SK-N-SH treated with all-trans-retinoic acid at 6 μM for 48 hours (cell line): ENCODE measurements around the gene CHEK2.

Experiments
- ATAC-seq: fragments of 200-7000 bp; cut with Tn5 transposase; 3 replicates; pipeline ENCODE4 v1.9.1; 2020; ENCODE audit warnings: mild to moderate bottlenecking, moderate library complexity
- BACH2 ChIP-seq: fragments of 250-450 bp; sonication (Bioruptor Pico); IDR thresholded peaks from 2 replicates; pipeline ENCODE4 v1.9.0; 2021; ENCODE audit warnings: mild to moderate bottlenecking, borderline replicate concordance
- CREB5 ChIP-seq: fragments of 250-450 bp; sonication (Bioruptor Pico); IDR thresholded peaks from 2 replicates; pipeline ENCODE4 v1.5.1; 2020; ENCODE audit warnings: low read depth, mild to moderate bottlenecking, moderate library complexity
- CSDC2 ChIP-seq: fragments of 250-450 bp; sonication (Bioruptor Pico); IDR thresholded peaks from 2 replicates; pipeline ENCODE4 v1.5.0; 2020; ENCODE audit warnings: mild to moderate bottlenecking, moderate library complexity
- ESRRG ChIP-seq: fragments of 250-450 bp; sonication (Bioruptor Pico); IDR thresholded peaks from 2 replicates; pipeline ENCODE4 v1.6.1; 2021; ENCODE audit warnings: mild to moderate bottlenecking
- GLIS3 ChIP-seq: fragments of 250-450 bp; sonication (Bioruptor Pico); IDR thresholded peaks from 2 replicates; pipeline ENCODE4 v1.5.0; 2020; ENCODE audit warnings: mild to moderate bottlenecking, moderate library complexity
- ISL1 ChIP-seq: fragments of 250-450 bp; sonication (Bioruptor Pico); IDR thresholded peaks from 2 replicates; pipeline ENCODE4 v2.1.2; 2022; ENCODE audit warnings: mild to moderate bottlenecking, moderate library complexity
- OSR1 ChIP-seq: fragments of 250-450 bp; sonication (Bioruptor Pico); IDR thresholded peaks from 2 replicates; pipeline ENCODE4 v1.8.0; 2022; ENCODE audit warnings: moderate library complexity, mild to moderate bottlenecking, inconsistent platforms
- PATZ1 ChIP-seq: fragments of 250-450 bp; sonication (Bioruptor Pico); IDR thresholded peaks from 2 replicates; pipeline ENCODE4 v1.8.0; 2020; ENCODE audit warnings: mild to moderate bottlenecking, moderate library complexity, borderline replicate concordance
- POU6F1 ChIP-seq: fragments of 250-450 bp; sonication (Bioruptor Pico); IDR thresholded peaks from 2 replicates; pipeline ENCODE4 v1.8.0; 2021; ENCODE audit warnings: low read depth, mild to moderate bottlenecking, moderate library complexity, borderline replicate concordance
- PPARA ChIP-seq: fragments of 250-450 bp; sonication (Bioruptor Pico); IDR thresholded peaks from 2 replicates; pipeline ENCODE4 v1.5.0; 2020; ENCODE audit warnings: mild to moderate bottlenecking, borderline replicate concordance
- SNAI2 ChIP-seq: fragments of 250-450 bp; sonication (Bioruptor Pico); IDR thresholded peaks from 2 replicates; pipeline ENCODE4 v1.5.0; 2020; ENCODE audit warnings: mild to moderate bottlenecking, moderate library complexity
- TCF4 ChIP-seq: fragments of 250-450 bp; sonication (Bioruptor Pico); IDR thresholded peaks from 2 replicates; pipeline ENCODE4 v1.8.0; 2021; ENCODE audit warnings: mild to moderate bottlenecking, moderate library complexity, borderline replicate concordance
- TOX ChIP-seq: fragments of 250-450 bp; sonication (Bioruptor Pico); IDR thresholded peaks from 2 replicates; pipeline ENCODE4 v1.8.0; 2021; ENCODE audit warnings: mild to moderate bottlenecking, moderate library complexity, borderline replicate concordance
- TSHZ2 ChIP-seq: fragments of 250-450 bp; sonication (Bioruptor Pico); IDR thresholded peaks from 2 replicates; pipeline ENCODE4 v1.5.0; 2020; ENCODE audit warnings: mild to moderate bottlenecking, moderate library complexity
- ZC3H10 ChIP-seq: fragments of 250-450 bp; sonication (Bioruptor Pico); IDR thresholded peaks from 2 replicates; pipeline ENCODE4 v1.5.1; 2021; ENCODE audit warnings: mild to moderate bottlenecking, moderate library complexity
- ZFP3 ChIP-seq: fragments of 250-450 bp; sonication (Bioruptor Pico); IDR thresholded peaks from 2 replicates; pipeline ENCODE4 v1.5.0; 2020; ENCODE audit warnings: mild to moderate bottlenecking, moderate library complexity
- ZFP30 ChIP-seq: fragments of 450-650 bp; formaldehyde crosslinking; IDR thresholded peaks from 2 replicates; pipeline ENCODE4 v1.5.0; 2022; ENCODE audit warnings: mild to moderate bottlenecking, moderate library complexity
- ZNF565 ChIP-seq: fragments of 450-650 bp; formaldehyde crosslinking; conservative IDR thresholded peaks from 2 replicates; pipeline ENCODE4 v1.5.0; 2020; ENCODE audit warnings: low read depth, mild to moderate bottlenecking, moderate library complexity
- ZNF70 ChIP-seq: fragments of 450-650 bp; formaldehyde crosslinking; IDR thresholded peaks from 2 replicates; pipeline ENCODE4 v1.5.0; 2020; ENCODE audit warnings: mild to moderate bottlenecking, moderate library complexity
- ZNF8 ChIP-seq: fragments of 450-650 bp; formaldehyde crosslinking; IDR thresholded peaks from 2 replicates; pipeline ENCODE4 v1.5.0; 2020; ENCODE audit warnings: mild to moderate bottlenecking, moderate library complexity
- TF ChIP-seq, protein P1 (sequence below): fragments of 250-450 bp; sonication (Bioruptor Pico); IDR thresholded peaks from 2 replicates; pipeline ENCODE4 v1.5.1; 2021; ENCODE audit warnings: mild to moderate bottlenecking, moderate library complexity

CHEK2 gene

DNA sequence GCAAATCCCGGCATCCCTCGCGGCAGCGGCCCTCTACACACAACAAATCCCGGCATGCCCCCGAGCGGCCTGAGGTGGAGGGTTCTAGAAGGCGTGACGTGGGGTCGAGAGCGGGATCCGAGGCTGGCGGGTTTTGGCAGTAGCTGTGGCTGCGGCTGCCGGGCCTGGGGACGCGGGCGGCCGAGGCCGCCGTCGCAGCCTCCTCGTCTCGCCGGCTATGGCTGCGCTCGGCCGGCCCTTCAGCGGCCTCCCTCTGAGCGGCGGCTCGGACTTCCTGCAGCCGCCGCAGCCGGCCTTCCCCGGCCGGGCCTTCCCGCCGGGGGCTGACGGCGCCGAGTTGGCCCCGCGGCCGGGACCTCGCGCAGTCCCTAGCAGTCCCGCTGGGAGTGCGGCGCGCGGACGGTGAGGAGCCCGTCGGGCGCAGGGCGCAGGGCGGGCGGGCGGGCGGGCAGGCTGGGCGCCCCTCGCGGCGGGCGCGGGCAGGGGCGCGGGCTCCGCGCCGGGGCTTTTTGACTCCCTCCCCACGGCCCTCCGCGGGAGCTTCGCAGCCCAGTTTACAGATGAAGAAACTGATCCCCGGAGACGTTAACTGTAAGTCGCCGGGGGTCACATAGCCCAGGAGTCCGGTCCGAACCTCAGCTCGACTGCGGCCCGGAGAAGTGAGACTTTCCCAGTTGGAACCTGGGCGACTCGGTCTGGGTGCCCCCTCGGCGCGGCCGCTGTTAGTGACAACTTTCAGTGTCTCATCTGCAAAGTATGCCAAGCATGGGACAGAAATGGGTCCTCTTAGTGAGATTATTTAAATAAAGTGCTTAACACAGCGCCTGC lies 31.2 kb upstream of the CHEK2 start, which contains the start of gene CCDC117:
Gene CCDC117 (plus strand): TSS at position 63 of the 828 bp plus-strand sequence. CDS start 155 bp downstream, at position 218.
- peak; percentile 96 for ATAC-seq
- TF ChIP-seq ISL1 (CRISPR knock-in tag) = 0 out of 2 replicates have a peak, but pooled peaks have one; percentile 19
- TF ChIP-seq, protein P1, sequence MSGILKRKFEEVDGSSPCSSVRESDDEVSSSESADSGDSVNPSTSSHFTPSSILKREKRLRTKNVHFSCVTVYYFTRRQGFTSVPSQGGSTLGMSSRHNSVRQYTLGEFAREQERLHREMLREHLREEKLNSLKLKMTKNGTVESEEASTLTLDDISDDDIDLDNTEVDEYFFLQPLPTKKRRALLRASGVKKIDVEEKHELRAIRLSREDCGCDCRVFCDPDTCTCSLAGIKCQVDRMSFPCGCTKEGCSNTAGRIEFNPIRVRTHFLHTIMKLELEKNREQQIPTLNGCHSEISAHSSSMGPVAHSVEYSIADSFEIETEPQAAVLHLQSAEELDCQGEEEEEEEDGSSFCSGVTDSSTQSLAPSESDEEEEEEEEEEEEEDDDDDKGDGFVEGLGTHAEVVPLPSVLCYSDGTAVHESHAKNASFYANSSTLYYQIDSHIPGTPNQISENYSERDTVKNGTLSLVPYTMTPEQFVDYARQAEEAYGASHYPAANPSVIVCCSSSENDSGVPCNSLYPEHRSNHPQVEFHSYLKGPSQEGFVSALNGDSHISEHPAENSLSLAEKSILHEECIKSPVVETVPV (CRISPR knock-in tag) = no peak
- no peak for TF ChIP-seq ZC3H10
- peak; percentile 88 for TF ChIP-seq ZFP3 (CRISPR knock-in tag)
- TF ChIP-seq TSHZ2 (CRISPR knock-in tag) = no peak

- ATAC-seq = no peak
- TF ChIP-seq TOX (CRISPR knock-in tag) = no peak
- TF ChIP-seq OSR1 (CRISPR knock-in tag) = no peak
Measured at GRCh38 chr22:28771195-28771791, 29.7 kb upstream of the CHEK2 start.

DNA sequence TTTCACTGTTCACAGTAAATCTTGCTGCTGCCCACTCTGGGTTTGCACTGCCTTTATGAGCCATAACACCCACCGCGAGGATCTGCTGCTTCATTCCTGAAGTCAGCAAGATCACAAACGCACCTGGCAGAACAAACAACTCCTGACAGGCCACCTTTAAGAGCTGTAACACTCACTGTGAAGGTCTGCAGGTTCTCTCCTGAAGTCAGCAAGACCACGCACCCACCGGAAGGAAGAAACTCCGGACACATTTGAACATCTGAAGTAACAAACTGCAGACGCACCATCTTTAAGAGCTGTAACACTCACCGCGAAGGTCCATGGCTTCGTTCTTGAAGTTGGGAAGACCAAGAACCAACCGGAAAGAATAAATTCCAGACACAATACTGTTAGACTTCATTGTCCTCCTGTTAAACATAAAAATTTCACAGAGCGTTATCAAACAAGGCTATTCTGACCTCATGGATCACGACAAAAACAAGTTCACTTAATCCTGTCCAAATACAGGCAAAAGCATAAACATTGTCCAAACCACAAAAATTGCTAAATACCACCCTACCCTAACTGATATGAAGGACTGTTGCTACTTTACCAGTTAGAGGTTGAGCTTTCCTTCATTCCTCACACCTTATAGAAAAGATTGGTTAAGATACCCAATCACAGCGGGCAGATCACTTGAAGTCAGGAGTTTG lies 27.9 kb upstream of the CHEK2 start:
- ATAC-seq = no peak
- no peak for TF ChIP-seq ZFP30 (CRISPR knock-in tag)
- no peak for TF ChIP-seq OSR1 (CRISPR knock-in tag)
- no peak for TF ChIP-seq ZNF70
- no peak for TF ChIP-seq PPARA
- TF ChIP-seq TSHZ2 (CRISPR knock-in tag) = no peak
- no peak for TF ChIP-seq BACH2
- TF ChIP-seq TCF4 (CRISPR knock-in tag) = no peak
- TF ChIP-seq ZNF8 (CRISPR knock-in tag) = no peak
- no peak for TF ChIP-seq GLIS3 (CRISPR knock-in tag)
- no peak for TF ChIP-seq ESRRG (CRISPR knock-in tag)
- TF ChIP-seq ZNF565 (CRISPR knock-in tag) = no peak
- no peak for TF ChIP-seq CSDC2 (CRISPR knock-in tag)
- TF ChIP-seq SNAI2 (CRISPR knock-in tag) = no peak
- TF ChIP-seq ZFP3 (CRISPR knock-in tag) = no peak
- no peak for TF ChIP-seq ZC3H10
- TF ChIP-seq, protein P1 (CRISPR knock-in tag) = no peak
- TF ChIP-seq TOX (CRISPR knock-in tag) = no peak
- no peak for TF ChIP-seq CREB5 (CRISPR knock-in tag)
- no peak for TF ChIP-seq PATZ1 (CRISPR knock-in tag)
- TF ChIP-seq POU6F1 (CRISPR knock-in tag) = no peak
